Stimulated activated CD4-positive, alpha-beta T cell treated with anti-CD3 and anti-CD28 coated beads, Interleukin-2, amount 100 ng/mL, for 24 hours (primary cell): ENCODE data around the gene CABLES2.
"Not testable (repeated sequence)": the region's sequence is repeated elsewhere in the genome, so short reads cannot be mapped to it uniquely, and the experiment has no call there.

Experiments used
- DNase-seq, 2 donors: peaks; one replicate each; pipeline ENCODE4 v3.0.0-alpha.2; 2020

CABLES2 gene

GRCh38 chr20:62387933-62388635, 19.0 kb downstream of the CABLES2 start:
- no peak for DNase-seq

- no peak for DNase-seq
These were observed 19.7 kb downstream of the CABLES2 start for GRCh38 chr20:62387219-62387913.

GRCh38 chr20:62386383-62387218, 20.5 kb downstream of the CABLES2 start, which contains the start of gene RPS21:
TSS of gene RPS21 (plus strand) at chr20:62387103. CDS start at chr20:62387339, 236 bp downstream.
- DNase-seq: peak; percentile 92 to 94

GRCh38 chr20:62382306-62383198, 24.5 kb downstream of the CABLES2 start:
- peak; percentile 80 to 84 for DNase-seq

- DNase-seq: no peak
These were observed 25.2 kb downstream of the CABLES2 start for GRCh38 chr20:62381842-62382241.

GRCh38 chr20:62381202-62381797, 25.8 kb downstream of the CABLES2 start:
- no peak for DNase-seq

GRCh38 chr20:62378215-62378614, 28.9 kb downstream of the CABLES2 start:
- DNase-seq: no peak

- DNase-seq: no peak
These were observed 29.4 kb downstream of the CABLES2 start for GRCh38 chr20:62377615-62378178.

GRCh38 chr20:62377064-62377461, 30.0 kb downstream of the CABLES2 start:
- no peak for DNase-seq

- no peak for DNase-seq
These were observed 30.7 kb downstream of the CABLES2 start for GRCh38 chr20:62376112-62377063.

GRCh38 chr20:62374331-62375152, 32.5 kb downstream of the CABLES2 start:
- no peak for DNase-seq

GRCh38 chr20:62373631-62374179, 33.4 kb downstream of the CABLES2 start:
- not testable (repeated sequence) for DNase-seq

- DNase-seq: no peak
These were observed 34.8 kb downstream of the CABLES2 start for GRCh38 chr20:62372042-62372993.

GRCh38 chr20:62371588-62372041, 35.5 kb downstream of the CABLES2 start:
- DNase-seq: no peak

GRCh38 chr20:62370807-62371587, 36.1 kb downstream of the CABLES2 start:
- no peak for DNase-seq

- DNase-seq: peak; percentile 46 to 60
These were observed 36.8 kb downstream of the CABLES2 start for GRCh38 chr20:62370115-62370806.

- no peak for DNase-seq
These were observed 37.3 kb downstream of the CABLES2 start for GRCh38 chr20:62369815-62370114.
